ENCODE measurements around the gene FXYD7.
"Not testable (repeated sequence)": the region's sequence is repeated elsewhere in the genome, so short reads cannot be mapped to it uniquely, and the experiment has no call there.

FXYD7 gene

DNA sequence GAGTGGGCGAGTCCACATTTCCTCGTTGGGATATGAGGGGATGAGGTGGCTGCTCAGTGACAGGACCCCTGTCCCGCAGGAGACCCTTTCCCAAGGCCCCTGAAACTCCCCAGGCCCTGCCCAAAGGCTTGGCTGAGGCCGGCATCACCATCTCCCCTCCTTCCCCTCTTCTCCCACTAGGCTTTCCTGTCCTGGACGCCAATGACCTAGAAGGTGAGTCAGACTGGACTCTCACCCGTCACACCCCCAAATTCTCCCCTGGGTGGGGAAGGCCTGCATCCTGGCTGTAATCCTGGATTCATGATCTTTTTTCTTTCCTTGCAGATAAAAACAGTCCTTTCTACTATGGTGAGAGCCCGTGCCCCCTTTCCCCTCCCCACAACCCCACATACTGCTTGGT is 22.2 kb upstream of the FXYD7 start:
- 79% methylated on average over 7 of the region's 7 CpGs for WGBS
- no peaks in the 10 kb centered on the region for H3K36me3 ChIP-seq (ENCODE audit: insufficient read depth, low read length)
- H3K9me3 ChIP-seq (ENCODE audit: insufficient read depth, low read depth, low read length), result no peaks in the 10 kb centered on the region
- H3K4me1 ChIP-seq (ENCODE audit: insufficient read depth, low read length), result peaks cover 17% of the 10 kb centered on the region
- H3K9ac ChIP-seq (ENCODE audit: low read depth, low read length), result no peak overlapping the region
- H3K27me3 ChIP-seq (ENCODE audit: insufficient read depth, low read length), result no peaks in the 10 kb centered on the region
- no peak overlapping the region for H3K27ac ChIP-seq (ENCODE audit: low read depth, low read length)
- no peak overlapping the region for H3K4me3 ChIP-seq (ENCODE audit: low read length)

DNA sequence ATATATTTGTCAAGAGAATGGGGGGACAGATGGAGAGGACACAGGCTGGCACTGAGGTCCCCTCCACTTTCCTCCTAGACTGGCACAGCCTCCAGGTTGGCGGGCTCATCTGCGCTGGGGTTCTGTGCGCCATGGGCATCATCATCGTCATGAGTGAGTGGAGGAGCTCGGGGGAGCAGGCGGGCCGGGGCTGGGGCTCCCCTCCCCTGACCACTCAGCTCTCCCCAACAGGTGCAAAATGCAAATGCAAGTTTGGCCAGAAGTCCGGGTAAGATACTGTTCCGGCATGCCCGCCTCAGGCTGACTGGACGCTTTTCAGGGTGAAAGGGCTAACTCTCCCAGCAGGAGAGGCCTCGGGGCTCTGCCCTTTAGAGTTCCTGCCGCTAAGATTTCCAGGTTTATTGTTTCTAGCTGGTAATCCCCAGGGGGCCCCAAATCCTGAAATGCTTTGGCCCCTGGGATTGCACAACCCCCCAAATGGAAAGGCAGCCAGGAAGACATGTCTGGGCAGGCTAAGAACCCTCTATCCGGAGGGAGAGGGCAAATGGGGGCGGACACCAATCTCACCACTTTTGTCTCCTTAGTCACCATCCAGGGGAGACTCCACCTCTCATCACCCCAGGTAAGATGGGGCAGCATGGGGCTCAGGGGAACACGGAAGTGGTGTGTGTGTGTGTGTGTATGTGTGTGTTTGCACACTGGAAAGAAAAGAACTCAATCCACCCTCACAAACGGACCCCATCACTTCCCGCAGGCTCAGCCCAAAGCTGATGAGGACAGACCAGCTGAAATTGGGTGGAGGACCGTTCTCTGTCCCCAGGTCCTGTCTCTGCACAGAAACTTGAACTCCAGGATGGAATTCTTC is 20.1 kb upstream of the FXYD7 start:
- no peaks in the 10 kb centered on the region for H3K36me3 ChIP-seq (ENCODE audit: insufficient read depth, low read length)
- H3K4me1 ChIP-seq (ENCODE audit: insufficient read depth, low read length), result peaks cover 17% of the 10 kb centered on the region
- H3K9ac ChIP-seq (ENCODE audit: low read depth, low read length), result no peak overlapping the region
- no peak overlapping the region for H3K4me3 ChIP-seq (ENCODE audit: low read length)
- H3K27me3 ChIP-seq (ENCODE audit: insufficient read depth, low read length), result no peaks in the 10 kb centered on the region
- H3K27ac ChIP-seq (ENCODE audit: low read depth, low read length), result no peak overlapping the region
- 75% methylated on average over 18 of the region's 19 CpGs for WGBS
- H3K9me3 ChIP-seq (ENCODE audit: insufficient read depth, low read depth, low read length), result no peaks in the 10 kb centered on the region

DNA sequence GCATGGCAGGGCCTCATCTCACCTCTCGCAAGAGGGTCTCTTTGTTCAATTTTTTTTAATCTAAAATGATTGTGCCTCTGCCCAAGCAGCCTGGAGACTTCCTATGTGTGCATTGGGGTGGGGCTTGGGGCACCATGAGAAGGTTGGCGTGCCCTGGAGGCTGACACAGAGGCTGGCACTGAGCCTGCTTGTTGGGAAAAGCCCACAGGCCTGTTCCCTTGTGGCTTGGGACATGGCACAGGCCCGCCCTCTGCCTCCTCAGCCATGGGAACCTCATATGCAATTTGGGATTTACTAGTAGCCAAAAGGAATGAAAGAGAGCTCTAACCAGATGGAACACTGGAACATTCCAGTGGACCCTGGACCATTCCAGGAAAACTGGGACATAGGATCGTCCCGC is 19.5 kb upstream of the FXYD7 start:
- H3K4me3 ChIP-seq (ENCODE audit: low read length), result no peak overlapping the region
- WGBS, result 95% methylated on average over 5 of the region's 5 CpGs
- no peak overlapping the region for H3K9ac ChIP-seq (ENCODE audit: low read depth, low read length)
- no peaks in the 10 kb centered on the region for H3K36me3 ChIP-seq (ENCODE audit: insufficient read depth, low read length)
- no peaks in the 10 kb centered on the region for H3K27me3 ChIP-seq (ENCODE audit: insufficient read depth, low read length)
- H3K9me3 ChIP-seq (ENCODE audit: insufficient read depth, low read depth, low read length), result no peaks in the 10 kb centered on the region
- H3K4me1 ChIP-seq (ENCODE audit: insufficient read depth, low read length), result peaks cover 15% of the 10 kb centered on the region
- no peak overlapping the region for H3K27ac ChIP-seq (ENCODE audit: low read depth, low read length)

DNA sequence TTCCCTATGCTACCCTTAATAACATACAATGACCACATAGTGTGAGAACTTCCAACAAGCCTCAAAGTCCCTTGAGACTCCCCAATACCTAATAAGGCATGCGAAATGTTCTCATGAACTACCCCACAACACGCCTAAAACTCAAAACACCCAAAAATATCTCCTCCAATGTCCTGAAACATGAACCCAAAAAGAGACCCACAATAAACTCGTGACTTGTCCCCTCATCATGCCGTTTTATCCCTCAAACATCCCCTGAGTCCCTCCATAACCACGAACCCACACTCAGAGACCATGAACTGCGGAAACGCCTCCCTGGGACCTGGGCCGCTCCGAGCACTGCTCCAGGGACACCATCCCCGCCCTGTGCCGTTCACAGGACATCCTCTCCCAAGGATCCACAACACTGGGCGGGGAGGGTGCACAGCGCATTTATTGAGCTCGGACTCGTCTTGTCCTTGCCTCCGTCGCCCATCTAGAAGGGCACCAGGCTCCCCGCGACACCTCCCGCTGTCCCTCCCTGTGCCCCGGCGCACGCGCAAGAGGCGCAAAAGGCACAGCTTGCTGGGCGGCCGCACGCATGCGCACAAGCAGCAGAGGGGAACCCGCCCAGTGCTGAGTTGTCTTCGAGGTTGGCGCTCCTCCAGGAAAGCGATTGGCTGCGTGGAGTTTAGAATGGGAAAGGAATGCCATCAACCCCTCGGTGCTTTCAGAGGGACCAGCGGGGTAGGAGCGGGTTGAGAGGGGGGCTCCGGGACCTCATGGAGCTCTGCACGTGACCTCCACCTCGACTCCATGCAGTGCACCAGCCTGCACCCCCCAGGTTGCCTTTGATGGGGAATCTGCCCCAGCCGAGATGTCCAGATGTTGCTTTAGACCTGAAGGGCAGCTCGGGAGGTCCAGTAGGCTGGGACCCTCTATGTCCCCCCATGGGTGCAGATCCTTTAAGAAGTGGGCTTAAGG is 18.7 kb upstream of the FXYD7 start:
- no peaks in the 10 kb centered on the region for H3K27me3 ChIP-seq (ENCODE audit: insufficient read depth, low read length)
- H3K9ac ChIP-seq (ENCODE audit: low read depth, low read length), result no peak overlapping the region
- no peaks in the 10 kb centered on the region for H3K9me3 ChIP-seq (ENCODE audit: insufficient read depth, low read depth, low read length)
- H3K4me1 ChIP-seq (ENCODE audit: insufficient read depth, low read length), result peaks cover 12% of the 10 kb centered on the region
- 95% methylated on average over 42 of the region's 42 CpGs for WGBS
- H3K27ac ChIP-seq (ENCODE audit: low read depth, low read length), result no peak overlapping the region
- H3K4me3 ChIP-seq (ENCODE audit: low read length), result peak overlapping the region; percentile 33
- H3K36me3 ChIP-seq (ENCODE audit: insufficient read depth, low read length), result no peaks in the 10 kb centered on the region

DNA sequence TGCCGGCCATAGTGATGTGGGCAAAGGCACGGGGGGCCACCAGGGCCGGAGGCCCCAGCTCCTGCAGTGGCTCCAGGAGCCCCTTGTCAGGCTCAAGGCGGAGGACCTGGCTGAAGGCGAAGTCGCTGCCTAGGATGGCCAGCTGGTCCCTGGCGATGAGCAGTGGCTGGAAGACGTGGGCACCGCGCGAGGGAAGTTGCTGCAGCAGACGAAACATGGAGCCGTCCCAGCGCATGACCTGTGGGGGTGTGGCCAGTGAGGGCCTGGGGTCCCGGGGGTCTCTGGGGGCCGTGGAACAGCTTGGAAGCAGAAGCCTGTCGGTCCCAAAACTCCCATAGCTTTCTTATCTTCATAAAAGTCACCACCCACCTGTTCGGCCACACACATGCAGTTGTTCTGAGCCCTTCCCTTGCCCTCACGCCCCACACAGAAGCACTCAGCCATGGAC is 17.8 kb upstream of the FXYD7 start:
- Histone ChIP-seq H3K4me3 (ENCODE audit: low read length) (no peak overlapping the region), H3K27ac (ENCODE audit: low read depth, low read length) (no peak overlapping the region), H3K27me3 (ENCODE audit: insufficient read depth, low read length) (no peaks in the 10 kb centered on the region), H3K9me3 (ENCODE audit: insufficient read depth, low read depth, low read length) (no peaks in the 10 kb centered on the region), H3K36me3 (ENCODE audit: insufficient read depth, low read length) (no peaks in the 10 kb centered on the region), H3K9ac (ENCODE audit: low read depth, low read length) (no peak overlapping the region), H3K4me1 (ENCODE audit: insufficient read depth, low read length) (peaks cover 12% of the 10 kb centered on the region)
- 94% methylated on average over 19 of the region's 19 CpGs for WGBS

DNA sequence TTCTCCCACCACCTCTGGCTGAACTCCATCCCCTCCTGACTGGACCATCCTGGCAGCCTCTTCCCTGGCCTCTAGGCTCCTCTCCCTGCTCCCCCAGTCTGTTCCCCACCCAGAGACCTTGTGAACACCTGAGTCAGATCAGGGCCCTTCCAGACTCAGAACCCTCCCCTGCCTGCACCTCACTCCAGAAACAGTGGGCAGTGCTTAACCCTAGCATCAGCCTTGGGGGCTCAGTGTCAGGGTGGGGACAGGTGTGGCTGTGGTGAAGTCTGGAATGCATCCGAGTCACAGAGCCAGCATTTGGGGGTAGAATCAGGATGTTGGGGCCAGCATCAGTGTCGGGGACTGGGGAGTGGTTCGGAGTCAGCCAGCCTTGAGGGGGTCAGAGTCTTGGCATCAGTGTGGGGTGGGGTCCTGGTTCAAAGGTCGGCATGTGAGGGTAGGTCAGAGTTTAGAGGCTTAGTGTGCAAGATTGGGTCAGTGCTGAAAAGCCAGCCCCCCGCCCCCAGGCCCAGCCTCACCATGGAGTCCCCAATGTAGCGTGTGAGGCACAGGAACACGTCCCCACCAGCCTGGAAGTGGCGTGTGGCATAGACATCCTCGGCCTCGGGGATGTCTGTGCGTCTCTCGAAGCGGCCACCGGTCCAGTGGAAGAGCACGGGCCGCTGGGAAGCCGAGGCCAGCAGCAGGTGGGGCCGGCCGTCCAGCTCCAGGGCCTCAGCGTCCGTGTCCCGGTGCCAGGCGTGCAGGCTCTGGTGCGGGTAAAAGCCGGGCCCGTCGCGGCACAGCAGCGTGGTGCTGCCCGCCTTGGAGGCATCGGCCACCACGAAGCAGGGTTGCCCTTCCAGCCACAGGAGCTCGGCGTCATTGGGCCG is 17.1 kb upstream of the FXYD7 start:
- Histone ChIP-seq H3K27me3 (ENCODE audit: insufficient read depth, low read length) (no peaks in the 10 kb centered on the region), H3K9me3 (ENCODE audit: insufficient read depth, low read depth, low read length) (no peaks in the 10 kb centered on the region), H3K9ac (ENCODE audit: low read depth, low read length) (no peak overlapping the region), H3K4me3 (ENCODE audit: low read length) (no peak overlapping the region), H3K27ac (ENCODE audit: low read depth, low read length) (no peak overlapping the region), H3K36me3 (ENCODE audit: insufficient read depth, low read length) (no peaks in the 10 kb centered on the region), H3K4me1 (ENCODE audit: insufficient read depth, low read length) (peaks cover 12% of the 10 kb centered on the region)
- 94% methylated on average over 35 of the region's 35 CpGs for WGBS

DNA sequence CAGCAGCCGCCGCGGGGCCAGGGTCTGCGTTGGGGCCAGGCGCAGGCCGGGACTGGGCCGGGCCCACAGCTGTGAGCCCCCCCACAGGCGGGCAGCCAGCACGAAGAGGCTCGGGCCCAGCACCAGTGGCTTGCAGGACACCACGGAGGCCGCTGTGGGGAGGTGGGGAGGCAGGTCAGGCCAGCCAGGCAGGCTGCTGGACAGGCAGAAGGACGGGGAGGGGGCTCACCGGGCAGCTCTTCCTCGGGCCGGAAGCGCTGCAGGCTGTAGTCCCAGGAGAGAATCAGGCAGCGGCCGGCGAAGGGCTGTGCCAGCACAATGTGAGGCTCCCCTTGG is 16.5 kb upstream of the FXYD7 start:
- Histone ChIP-seq H3K27ac (ENCODE audit: low read depth, low read length) (no peak overlapping the region), H3K4me3 (ENCODE audit: low read length) (no peak overlapping the region), H3K36me3 (ENCODE audit: insufficient read depth, low read length) (no peaks in the 10 kb centered on the region), H3K4me1 (ENCODE audit: insufficient read depth, low read length) (peaks cover 12% of the 10 kb centered on the region), H3K9me3 (ENCODE audit: insufficient read depth, low read depth, low read length) (no peaks in the 10 kb centered on the region), H3K27me3 (ENCODE audit: insufficient read depth, low read length) (no peaks in the 10 kb centered on the region), H3K9ac (ENCODE audit: low read depth, low read length) (no peak overlapping the region)
- 86% methylated on average over 20 of the region's 20 CpGs for WGBS

DNA sequence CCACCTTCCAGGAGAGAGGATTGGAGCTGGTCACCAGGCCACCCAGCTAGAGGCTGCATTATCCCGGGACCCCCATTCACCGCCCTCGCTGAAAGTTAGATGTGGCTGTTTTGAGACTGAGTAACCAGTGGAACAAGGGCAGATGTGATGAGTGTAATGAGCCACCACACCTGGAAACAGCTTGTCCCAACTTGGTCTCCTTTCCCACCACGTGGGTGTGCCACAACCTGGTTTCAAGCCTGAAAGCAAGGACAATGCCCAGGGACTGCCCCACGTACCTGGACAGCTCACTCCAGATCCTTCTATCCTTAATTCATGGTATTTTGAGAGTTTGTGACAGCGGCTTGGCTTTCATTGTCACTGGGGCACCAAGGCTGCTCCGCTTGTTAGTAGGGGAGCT is 15.2 kb upstream of the FXYD7 start:
- no peaks in the 10 kb centered on the region for H3K9me3 ChIP-seq (ENCODE audit: insufficient read depth, low read depth, low read length)
- no peak overlapping the region for H3K9ac ChIP-seq (ENCODE audit: low read depth, low read length)

DNA sequence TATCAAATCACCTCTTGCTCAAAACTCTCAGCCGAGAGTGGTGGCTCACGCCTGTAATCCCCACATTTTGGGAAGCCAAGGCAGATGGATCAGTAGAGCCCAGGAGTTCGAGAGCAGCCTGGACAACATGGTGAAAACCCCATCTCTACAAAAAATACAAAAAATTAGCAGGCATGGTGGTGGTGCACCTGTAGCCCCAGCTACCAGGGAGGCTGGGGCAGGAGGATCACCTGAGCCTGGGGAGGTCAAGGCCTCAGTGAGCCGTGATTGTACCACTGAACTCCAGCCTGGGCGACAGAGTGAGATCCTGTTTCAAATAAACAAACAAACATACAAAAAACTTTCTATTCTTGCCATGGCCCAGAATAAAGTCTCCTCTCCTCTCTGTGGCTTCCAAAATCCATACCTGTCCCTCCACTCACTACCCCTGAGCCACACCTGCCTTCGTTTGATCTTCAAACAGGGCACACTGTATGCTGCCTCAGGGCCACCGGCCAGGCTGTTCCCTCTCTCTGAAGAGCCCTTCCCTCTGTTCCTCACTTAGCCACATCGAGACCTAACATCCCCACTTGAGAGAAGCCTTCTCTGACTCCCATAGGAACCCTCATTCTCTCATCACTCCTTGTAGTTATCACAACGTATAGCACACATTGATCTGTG is 14.5 kb upstream of the FXYD7 start:
- Histone ChIP-seq H3K9me3 (ENCODE audit: insufficient read depth, low read depth, low read length) (no peaks in the 10 kb centered on the region), H3K27ac (ENCODE audit: low read depth, low read length) (no peak overlapping the region), H3K4me1 (ENCODE audit: insufficient read depth, low read length) (peaks cover under 1% of the 10 kb centered on the region; the same call in 1 of the 2 replicates), H3K27me3 (ENCODE audit: insufficient read depth, low read length) (no peaks in the 10 kb centered on the region), H3K4me3 (ENCODE audit: low read length) (no peak overlapping the region), H3K9ac (ENCODE audit: low read depth, low read length) (no peak overlapping the region), H3K36me3 (ENCODE audit: insufficient read depth, low read length) (no peaks in the 10 kb centered on the region)
- 94% methylated on average over 9 of the region's 9 CpGs for WGBS

More for the DNA sequence above, 15.2 kb upstream of the FXYD7 start:
- Histone ChIP-seq H3K36me3 (ENCODE audit: insufficient read depth, low read length) (no peaks in the 10 kb centered on the region), H3K4me3 (ENCODE audit: low read length) (no peak overlapping the region), H3K4me1 (ENCODE audit: insufficient read depth, low read length) (peaks cover 8% of the 10 kb centered on the region), H3K27me3 (ENCODE audit: insufficient read depth, low read length) (no peaks in the 10 kb centered on the region), H3K27ac (ENCODE audit: low read depth, low read length) (no peak overlapping the region)
- 84% methylated on average over 7 of the region's 7 CpGs for WGBS

DNA sequence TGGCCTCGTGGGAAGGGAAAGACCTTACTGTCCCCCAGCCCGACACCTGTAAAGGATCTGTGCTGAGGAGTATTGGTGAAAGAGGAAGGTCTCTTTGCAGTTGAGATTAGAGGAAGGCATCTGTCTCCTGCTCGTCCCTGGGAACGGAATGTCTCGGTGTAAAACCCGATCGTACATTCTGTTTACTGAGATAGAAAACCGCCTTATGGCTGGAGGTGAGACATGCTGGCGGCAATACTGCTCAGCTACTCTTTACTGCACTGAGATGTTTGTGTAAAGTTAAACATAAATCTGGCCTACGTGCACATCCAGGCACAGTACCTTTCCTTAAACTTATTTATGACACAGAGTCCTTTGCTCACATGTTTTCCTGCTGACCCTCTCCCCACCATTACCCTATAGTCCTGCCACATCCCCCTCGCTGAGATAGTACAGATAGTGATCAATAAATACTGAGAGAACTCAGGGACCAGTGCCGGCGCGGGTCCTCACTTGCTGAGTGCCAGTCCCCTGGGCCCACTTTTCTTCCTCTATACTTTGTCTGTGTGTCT is 13.3 kb upstream of the FXYD7 start:
- H3K4me3 ChIP-seq (ENCODE audit: low read length); H3K9ac ChIP-seq (ENCODE audit: low read depth, low read length); H3K36me3 ChIP-seq (ENCODE audit: insufficient read depth, low read length); H3K4me1 ChIP-seq (ENCODE audit: insufficient read depth, low read length); H3K9me3 ChIP-seq (ENCODE audit: insufficient read depth, low read depth, low read length); H3K27ac ChIP-seq (ENCODE audit: low read depth, low read length); H3K27me3 ChIP-seq (ENCODE audit: insufficient read depth, low read length): not testable (repeated sequence)
- WGBS, result 87% methylated on average over 14 of the region's 14 CpGs
